SK-N-SH treated with all-trans-retinoic acid at 6 μM for 48 hours (cell line): ENCODE measurements around the gene ATP5MG.

Experiments
- CREB5 ChIP-seq: fragments of 250-450 bp; sonication (Bioruptor Pico); IDR thresholded peaks from 2 replicates; pipeline ENCODE4 v1.5.1; 2020; ENCODE audit warnings: low read depth, mild to moderate bottlenecking, moderate library complexity
- GLIS3 ChIP-seq: fragments of 250-450 bp; sonication (Bioruptor Pico); IDR thresholded peaks from 2 replicates; pipeline ENCODE4 v1.5.0; 2020; ENCODE audit warnings: mild to moderate bottlenecking, moderate library complexity
- PATZ1 ChIP-seq: fragments of 250-450 bp; sonication (Bioruptor Pico); IDR thresholded peaks from 2 replicates; pipeline ENCODE4 v1.8.0; 2020; ENCODE audit warnings: mild to moderate bottlenecking, moderate library complexity, borderline replicate concordance
- RARB ChIP-seq: fragments of 250-450 bp; sonication (Bioruptor Pico); IDR thresholded peaks from 2 replicates; pipeline ENCODE4 v1.8.0; 2021; ENCODE audit warnings: mild to moderate bottlenecking, moderate library complexity
- ZFP30 ChIP-seq: fragments of 450-650 bp; formaldehyde crosslinking; IDR thresholded peaks from 2 replicates; pipeline ENCODE4 v1.5.0; 2022; ENCODE audit warnings: mild to moderate bottlenecking, moderate library complexity
- ZNF70 ChIP-seq: fragments of 450-650 bp; formaldehyde crosslinking; IDR thresholded peaks from 2 replicates; pipeline ENCODE4 v1.5.0; 2020; ENCODE audit warnings: mild to moderate bottlenecking, moderate library complexity

- TF ChIP-seq RARB (CRISPR knock-in tag): no peak
- TF ChIP-seq PATZ1 (CRISPR knock-in tag): no peak
- no peak for TF ChIP-seq CREB5 (CRISPR knock-in tag)
- no peak for TF ChIP-seq ZNF70
- TF ChIP-seq GLIS3 (CRISPR knock-in tag): no peak
- no peak for TF ChIP-seq ZFP30 (CRISPR knock-in tag)
Measured at GRCh38 chr11:118397448-118397847, 4.0 kb upstream of the ATP5MG start.
